GM06990 (cell line): ENCODE measurements around the gene RIPOR3.
A peak's percentile ranks its signal among the peaks of the same experiment; 100 is the strongest.

Source experiments
- DNase-seq: peaks from one replicate; pipeline ENCODE4 v3.0.0-alpha.2; 2011; ENCODE audit not compliant: insufficient read length; ENCODE audit errors: extremely low read depth
- H3K27me3 ChIP-seq: replicated peaks from 2 replicates; pipeline ENCODE4 v1.6.0; 2011; ENCODE audit warnings: low read length; ENCODE audit not compliant: control insufficient read depth, insufficient read depth
- H3K36me3 ChIP-seq: 2 replicates; pipeline ENCODE4 v1.5.1; 2011; ENCODE audit warnings: low read length; ENCODE audit not compliant: control insufficient read depth, insufficient read depth
- H3K4me3 ChIP-seq: replicated peaks from 2 replicates; pipeline ENCODE4 v1.5.1; 2011; ENCODE audit warnings: low read depth, mild to moderate bottlenecking, control low read depth, low read length
- CTCF ChIP-seq: IDR thresholded peaks from 2 replicates; pipeline ENCODE4 v1.5.1; 2011; ENCODE audit warnings: low read length, control low read depth, mild to moderate bottlenecking, inconsistent platforms; ENCODE audit not compliant: insufficient read depth, poor library complexity, severe bottlenecking

RIPOR3 gene

GRCh38 chr20:50733644-50734349 lies 42.5 kb upstream of the RIPOR3 start:
- no peak for TF ChIP-seq CTCF
- no peaks in the 10 kb centered on the region for H3K36me3 ChIP-seq
- no peak overlapping the region for H3K4me3 ChIP-seq

GRCh38 chr20:50731930-50732690 lies 40.8 kb upstream of the RIPOR3 start:
- DNase-seq = no peak
- Histone ChIP-seq H3K36me3 (no peaks in the 10 kb centered on the region), H3K4me3 (peak overlapping the region; percentile 82), H3K27me3 (no peaks in the 10 kb centered on the region)
- TF ChIP-seq CTCF = no peak

More at GRCh38 chr20:50733644-50734349, 42.5 kb upstream of the RIPOR3 start:
- no peak for DNase-seq
- no peaks in the 10 kb centered on the region for H3K27me3 ChIP-seq

GRCh38 chr20:50731055-50731929 lies 40.0 kb upstream of the RIPOR3 start, which contains the start of gene PARD6B:
Gene PARD6B (plus strand): TSS chr20:50731580. CDS start chr20:50731787, 207 bp downstream.
- Histone ChIP-seq H3K4me3 (peak within 1 kb of the TSS; percentile 82), H3K27me3 (no peaks in the 10 kb centered on the region), H3K36me3 (no peaks in the 10 kb centered on the region)
- TF ChIP-seq CTCF = no peak
- DNase-seq = peak; percentile 99

GRCh38 chr20:50730765-50731054 lies 39.4 kb upstream of the RIPOR3 start:
- peak overlapping the region; percentile 65 for H3K4me3 ChIP-seq
- TF ChIP-seq CTCF = no peak
- no peaks in the 10 kb centered on the region for H3K36me3 ChIP-seq
- DNase-seq = no peak
- H3K27me3 ChIP-seq = no peaks in the 10 kb centered on the region

GRCh38 chr20:50729901-50730764 lies 38.8 kb upstream of the RIPOR3 start:
- Histone ChIP-seq H3K36me3 (no peaks in the 10 kb centered on the region), H3K4me3 (peak overlapping the region; percentile 65), H3K27me3 (no peaks in the 10 kb centered on the region)
- DNase-seq = no peak
- no peak for TF ChIP-seq CTCF
